Measurements from ENCODE around the gene EGFL7. TPM values are rescaled to one million over a fixed set of nuclear protein-coding genes. Genes with fewer than 3 reads are reported as not detected.

Gene EGFL7
- total RNA-seq, 1 experiment from 2014 or later: 0.08 TPM

DNA sequence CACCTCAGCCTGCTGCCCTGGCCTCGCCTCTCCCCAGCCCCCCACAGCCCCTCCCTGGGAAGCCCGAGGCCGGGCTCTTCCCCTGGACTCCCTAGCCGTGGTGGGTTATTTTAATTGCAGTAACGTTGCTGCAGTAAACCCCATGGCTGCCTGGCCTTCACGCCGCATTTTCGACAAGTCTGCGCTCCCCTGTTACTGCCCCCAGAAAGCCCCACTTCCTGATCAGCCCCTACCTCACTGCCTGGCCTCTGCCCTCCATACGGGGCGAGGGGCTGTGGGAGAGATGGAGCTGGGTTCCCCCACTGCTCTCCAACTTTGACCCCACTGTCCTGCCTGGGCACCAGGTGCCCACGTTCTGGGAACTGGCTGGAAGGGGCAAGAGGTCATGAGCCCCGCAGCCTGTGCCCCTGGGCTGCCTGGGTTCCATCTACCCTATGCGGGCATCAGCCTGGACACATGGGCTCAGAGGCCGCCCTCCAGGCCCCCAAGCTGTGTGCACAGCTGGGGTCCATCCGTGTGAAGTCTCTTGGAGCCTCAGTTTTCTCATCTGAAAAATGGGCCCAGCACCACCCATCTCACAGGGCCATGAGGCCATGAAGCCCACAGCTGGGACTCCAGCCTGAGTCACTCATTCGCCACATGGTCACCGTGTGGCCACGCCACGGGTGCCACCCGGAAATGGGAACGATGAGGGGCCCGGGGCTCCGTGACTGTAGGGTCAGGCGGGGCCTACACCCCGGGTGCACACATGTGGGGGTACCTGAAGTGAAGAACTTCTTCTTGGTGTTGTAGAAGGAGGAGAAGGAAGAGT is 11.5 kb downstream of the EGFL7 start:
- no peak overlapping the region for H3K27ac ChIP-seq
- H3K36me3 ChIP-seq: no peaks in the 10 kb centered on the region
- no peak overlapping the region for H3K4me3 ChIP-seq
- H3K27me3 ChIP-seq (replicated peaks): peaks cover 13% of the 10 kb centered on the region
- DNase-seq (ENCODE audit: low read depth in 1 of 2, low spot score in 2 of 2): no peak
- H3K9me3 ChIP-seq (replicated peaks): no peaks in the 10 kb centered on the region
- no peaks in the 10 kb centered on the region for H3K4me1 ChIP-seq (replicated peaks)

DNA sequence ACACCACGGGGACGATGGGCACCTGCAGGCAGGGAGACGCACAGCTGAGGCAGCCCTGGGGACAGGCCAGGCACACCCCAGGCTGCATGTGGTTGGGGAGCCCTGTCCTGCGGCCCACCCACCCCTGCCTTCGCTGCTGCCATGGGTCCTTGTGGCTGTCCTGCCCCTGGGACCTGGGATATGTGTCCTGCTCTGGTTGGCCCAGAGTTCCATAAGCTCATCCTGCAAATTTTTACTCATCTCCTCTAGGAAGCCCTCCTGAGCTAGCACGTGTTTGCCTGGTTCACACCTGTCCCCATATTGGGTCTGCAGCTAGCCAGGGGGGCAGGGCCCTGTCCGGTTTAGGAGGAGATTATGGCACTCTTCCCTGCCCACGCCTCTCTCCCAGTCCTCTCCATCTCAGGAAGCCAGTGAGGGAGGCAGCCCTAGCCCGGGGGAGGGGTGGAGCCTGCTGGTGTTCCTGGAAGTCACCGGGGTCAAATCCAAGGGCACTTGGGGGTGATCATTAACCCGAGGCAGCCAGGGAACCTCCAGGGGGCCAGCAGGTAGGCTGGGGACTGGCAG is 12.2 kb downstream of the EGFL7 start:
- Histone ChIP-seq H3K9me3 (replicated peaks) (no peaks in the 10 kb centered on the region), H3K27me3 (replicated peaks) (peaks cover 8% of the 10 kb centered on the region), H3K27ac (no peak overlapping the region), H3K4me3 (no peak overlapping the region), H3K4me1 (replicated peaks) (no peaks in the 10 kb centered on the region), H3K36me3 (no peaks in the 10 kb centered on the region)
- DNase-seq (ENCODE audit: low read depth in 1 of 2, low spot score in 2 of 2): no peak

DNA sequence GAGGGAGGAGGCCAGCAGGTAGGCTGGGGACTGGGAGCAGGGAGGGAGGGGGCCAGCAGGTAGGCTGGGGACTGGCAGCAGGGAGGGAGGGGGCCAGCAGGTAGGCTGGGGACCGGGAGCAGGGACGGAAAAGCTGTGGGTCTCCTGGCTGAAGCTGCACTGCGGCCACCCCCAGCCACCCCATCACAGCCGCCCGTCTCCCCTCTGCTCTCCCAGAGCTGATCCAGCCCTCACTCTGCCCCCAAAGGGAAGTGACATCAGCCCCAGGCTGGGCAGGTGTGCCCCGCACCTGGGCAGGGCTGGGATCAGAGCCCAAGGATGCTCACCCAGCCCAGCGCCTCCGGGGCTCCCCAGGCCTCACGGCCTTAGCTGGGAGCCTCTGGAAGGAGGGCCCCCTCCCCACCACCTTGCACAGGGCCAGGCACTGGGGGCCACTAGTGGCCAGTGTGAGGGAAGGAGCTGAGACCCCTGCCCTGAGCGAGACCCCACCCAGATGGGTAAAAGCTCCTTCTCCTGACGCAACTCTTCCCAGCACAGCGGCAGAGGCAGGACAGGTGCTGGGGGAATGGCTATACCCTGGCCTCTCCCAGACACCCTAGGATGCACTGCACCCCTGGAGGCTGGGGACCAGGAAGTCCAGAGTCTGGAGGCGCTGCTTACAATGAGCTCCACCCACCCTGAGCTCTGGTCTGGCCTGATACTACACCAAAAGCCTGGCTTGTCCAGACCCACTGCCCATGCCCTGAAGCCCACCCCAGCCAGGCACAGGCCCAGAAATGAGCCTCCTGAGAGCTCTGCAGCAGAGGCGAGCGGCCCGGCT is 13.0 kb downstream of the EGFL7 start:
- Histone ChIP-seq H3K4me3 (no peak overlapping the region), H3K4me1 (replicated peaks) (no peaks in the 10 kb centered on the region), H3K27ac (no peak overlapping the region), H3K27me3 (replicated peaks) (peaks cover under 1% of the 10 kb centered on the region; the same call in 1 of the 2 replicates), H3K9me3 (replicated peaks) (no peaks in the 10 kb centered on the region), H3K36me3 (no peaks in the 10 kb centered on the region)
- no peak for DNase-seq (ENCODE audit: low read depth in 1 of 2, low spot score in 2 of 2)

DNA sequence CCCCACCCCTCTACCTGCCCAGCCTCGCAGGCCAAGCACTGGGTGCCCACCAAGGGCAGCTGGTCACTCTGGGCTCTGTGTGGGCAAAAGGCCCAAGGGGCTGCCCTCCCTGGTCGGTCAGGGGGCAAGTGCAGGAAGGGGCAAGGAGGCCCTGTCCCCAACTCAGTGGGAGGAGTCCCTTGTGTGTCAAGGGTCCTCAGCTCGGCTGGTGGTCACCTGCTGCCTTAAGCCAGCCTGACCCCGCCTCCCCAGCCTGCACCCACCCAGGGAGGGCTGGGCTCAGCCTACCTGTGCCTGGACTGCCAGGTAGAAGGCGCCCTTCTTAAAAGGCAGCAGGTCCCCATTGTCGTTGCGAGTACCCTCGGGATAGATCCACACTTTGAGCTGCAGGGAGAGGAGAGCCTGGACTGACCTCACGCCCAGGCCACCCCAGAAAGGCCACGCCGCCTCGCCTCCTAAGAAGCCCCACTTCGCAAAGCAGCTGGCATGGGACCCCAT is 13.6 kb downstream of the EGFL7 start:
- H3K4me1 ChIP-seq (replicated peaks): no peaks in the 10 kb centered on the region
- no peak overlapping the region for H3K4me3 ChIP-seq
- no peak overlapping the region for H3K27ac ChIP-seq
- DNase-seq (ENCODE audit: low read depth in 1 of 2, low spot score in 2 of 2): no peak
- H3K9me3 ChIP-seq (replicated peaks): no peaks in the 10 kb centered on the region
- H3K27me3 ChIP-seq (replicated peaks): no peaks in the 10 kb centered on the region
- no peaks in the 10 kb centered on the region for H3K36me3 ChIP-seq

DNA sequence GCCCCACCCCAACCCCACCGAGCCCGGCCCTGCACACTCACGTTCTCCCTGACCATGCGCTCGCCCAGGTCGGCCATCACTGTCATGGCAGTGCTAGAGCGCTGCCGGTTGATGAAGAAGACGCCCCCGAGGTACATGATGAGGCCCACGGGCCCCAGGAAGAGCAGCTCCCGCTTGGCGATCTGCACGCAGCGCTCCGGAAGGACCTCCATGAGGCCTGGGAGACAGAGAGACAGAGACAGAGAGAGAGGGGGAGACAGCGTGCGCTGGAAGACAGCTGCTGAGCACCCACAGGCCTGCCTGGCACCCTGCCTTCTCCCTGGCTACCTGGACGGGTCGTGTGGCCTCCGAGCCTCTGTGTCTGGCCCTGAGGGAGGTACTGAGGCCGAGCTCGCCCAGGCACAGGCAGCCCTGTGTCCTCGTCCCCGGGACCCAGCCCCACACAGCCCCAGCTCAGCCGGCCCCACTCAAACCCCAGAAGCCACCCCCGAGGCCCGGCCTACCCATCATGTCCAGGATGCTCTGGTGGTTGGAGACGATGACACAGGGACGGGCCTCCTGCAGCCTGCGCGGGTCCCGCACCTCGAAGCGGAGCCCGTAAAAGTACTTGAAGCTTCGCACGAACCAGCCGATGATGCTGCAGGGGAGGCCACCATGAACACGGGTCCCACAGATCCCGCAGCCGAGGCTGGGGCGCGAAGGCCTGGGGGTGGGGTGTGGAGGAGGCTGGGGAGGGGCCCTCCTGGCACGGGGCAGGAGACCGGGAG is 14.4 kb downstream of the EGFL7 start:
- no peaks in the 10 kb centered on the region for H3K9me3 ChIP-seq (replicated peaks)
- H3K36me3 ChIP-seq: no peaks in the 10 kb centered on the region
- H3K4me1 ChIP-seq (replicated peaks): no peaks in the 10 kb centered on the region
- H3K27me3 ChIP-seq (replicated peaks): no peaks in the 10 kb centered on the region
- no peak overlapping the region for H3K27ac ChIP-seq
- DNase-seq (ENCODE audit: low read depth in 1 of 2, low spot score in 2 of 2): no peak
- no peak overlapping the region for H3K4me3 ChIP-seq

DNA sequence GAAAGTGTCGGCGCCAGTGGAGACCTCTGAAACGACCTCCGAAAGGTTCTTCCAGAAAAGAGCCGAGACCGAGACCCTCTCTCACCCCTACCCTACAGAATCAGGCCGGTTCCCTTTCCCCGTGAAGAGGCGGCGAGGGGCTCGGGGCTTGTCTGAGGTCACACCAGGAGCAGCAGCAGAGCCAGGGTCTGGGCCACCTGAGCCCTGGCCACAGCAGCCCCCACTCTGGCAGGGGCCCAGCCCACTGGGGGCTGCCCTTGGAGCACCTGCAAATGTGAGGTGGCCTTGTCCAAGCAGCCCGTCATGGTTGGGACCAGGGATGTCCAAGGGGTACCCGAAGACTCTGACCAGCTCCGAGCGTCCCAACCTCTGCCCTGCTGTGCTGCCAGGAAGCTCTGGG is 15.3 kb downstream of the EGFL7 start:
- H3K4me1 ChIP-seq (replicated peaks): no peaks in the 10 kb centered on the region
- H3K36me3 ChIP-seq: no peaks in the 10 kb centered on the region
- no peaks in the 10 kb centered on the region for H3K9me3 ChIP-seq (replicated peaks)
- no peak overlapping the region for H3K27ac ChIP-seq
- H3K27me3 ChIP-seq (replicated peaks): no peaks in the 10 kb centered on the region
- no peak for DNase-seq (ENCODE audit: low read depth in 1 of 2, low spot score in 2 of 2)
- no peak overlapping the region for H3K4me3 ChIP-seq

DNA sequence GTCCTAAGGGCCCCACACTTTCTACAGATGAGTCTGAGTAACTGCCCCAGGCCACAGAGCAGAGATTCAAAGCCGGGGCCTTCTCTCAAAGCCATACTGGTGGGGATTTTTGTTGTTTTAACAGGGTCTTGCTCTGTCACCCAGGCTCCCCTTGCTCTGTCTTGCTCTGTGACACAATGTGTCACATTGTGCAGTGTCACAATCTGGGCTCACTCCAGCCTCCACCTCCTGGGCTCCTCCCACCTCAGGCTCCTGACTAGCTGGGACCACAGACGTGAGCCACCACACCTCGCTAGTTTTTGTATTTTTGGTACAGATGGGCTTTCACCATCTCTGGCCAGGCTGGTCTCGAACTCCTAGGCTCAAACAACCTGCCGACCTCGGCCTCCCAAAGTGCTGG is 15.9 kb downstream of the EGFL7 start:
- Histone ChIP-seq H3K27ac (no peak overlapping the region), H3K9me3 (replicated peaks) (no peaks in the 10 kb centered on the region), H3K36me3 (no peaks in the 10 kb centered on the region), H3K4me3 (no peak overlapping the region), H3K27me3 (replicated peaks) (no peaks in the 10 kb centered on the region), H3K4me1 (replicated peaks) (no peaks in the 10 kb centered on the region)
- DNase-seq (ENCODE audit: low read depth in 1 of 2, low spot score in 2 of 2): no peak

DNA sequence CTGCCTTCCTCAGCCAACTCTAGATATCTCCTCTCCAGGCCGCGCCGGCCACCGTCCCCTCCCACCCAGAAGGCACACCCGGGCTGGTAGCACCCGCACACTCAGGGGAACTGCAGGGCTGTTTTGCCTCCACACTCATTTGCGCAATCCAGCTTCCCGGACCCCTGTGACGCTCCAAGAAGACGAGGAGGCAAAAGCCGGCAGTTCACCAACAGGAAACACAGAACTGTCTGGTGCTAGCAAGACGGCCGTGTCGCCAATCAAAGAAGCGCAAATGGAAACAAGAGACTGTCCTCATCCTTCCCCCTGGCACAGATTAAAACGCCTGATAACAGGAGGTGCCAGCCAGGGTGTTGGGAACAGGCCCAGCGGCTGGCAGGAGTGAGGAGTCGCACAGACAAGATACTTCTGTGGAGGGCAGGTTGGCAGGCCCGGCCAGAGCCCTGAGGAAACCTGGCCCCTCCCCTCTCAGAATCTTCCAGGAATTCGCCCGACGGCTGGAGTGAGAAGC is 16.8 kb downstream of the EGFL7 start:
- no peaks in the 10 kb centered on the region for H3K36me3 ChIP-seq
- no peaks in the 10 kb centered on the region for H3K4me1 ChIP-seq (replicated peaks)
- H3K27ac ChIP-seq: no peak overlapping the region
- no peak overlapping the region for H3K4me3 ChIP-seq
- DNase-seq (ENCODE audit: low read depth in 1 of 2, low spot score in 2 of 2): no peak
- H3K9me3 ChIP-seq (replicated peaks): no peaks in the 10 kb centered on the region
- H3K27me3 ChIP-seq (replicated peaks): no peaks in the 10 kb centered on the region

DNA sequence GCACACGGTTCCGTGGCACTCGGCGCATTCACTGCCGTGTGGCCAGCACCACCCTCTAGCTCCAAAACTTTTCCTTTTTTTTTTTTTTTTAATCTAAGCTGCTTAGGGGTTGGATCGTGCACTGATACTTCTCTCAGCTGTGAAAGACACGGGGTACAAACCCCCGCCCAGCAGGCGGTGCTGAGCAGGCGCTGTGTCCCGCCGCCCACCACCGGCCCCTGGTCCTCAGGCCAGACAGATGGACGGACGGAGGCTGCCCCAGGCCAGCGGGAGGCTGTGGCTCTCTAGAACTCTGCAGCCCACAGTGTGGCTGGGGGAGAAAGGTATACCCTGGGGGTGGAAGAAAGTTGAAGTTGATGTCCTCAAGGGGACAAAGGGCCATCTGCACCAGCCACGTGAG is 18.3 kb downstream of the EGFL7 start:
- no peak for DNase-seq (ENCODE audit: low read depth in 1 of 2, low spot score in 2 of 2)
- Histone ChIP-seq H3K36me3 (no peaks in the 10 kb centered on the region), H3K9me3 (replicated peaks) (no peaks in the 10 kb centered on the region), H3K4me3 (no peak overlapping the region), H3K27me3 (replicated peaks) (no peaks in the 10 kb centered on the region), H3K27ac (no peak overlapping the region), H3K4me1 (replicated peaks) (peaks cover 3% of the 10 kb centered on the region)

DNA sequence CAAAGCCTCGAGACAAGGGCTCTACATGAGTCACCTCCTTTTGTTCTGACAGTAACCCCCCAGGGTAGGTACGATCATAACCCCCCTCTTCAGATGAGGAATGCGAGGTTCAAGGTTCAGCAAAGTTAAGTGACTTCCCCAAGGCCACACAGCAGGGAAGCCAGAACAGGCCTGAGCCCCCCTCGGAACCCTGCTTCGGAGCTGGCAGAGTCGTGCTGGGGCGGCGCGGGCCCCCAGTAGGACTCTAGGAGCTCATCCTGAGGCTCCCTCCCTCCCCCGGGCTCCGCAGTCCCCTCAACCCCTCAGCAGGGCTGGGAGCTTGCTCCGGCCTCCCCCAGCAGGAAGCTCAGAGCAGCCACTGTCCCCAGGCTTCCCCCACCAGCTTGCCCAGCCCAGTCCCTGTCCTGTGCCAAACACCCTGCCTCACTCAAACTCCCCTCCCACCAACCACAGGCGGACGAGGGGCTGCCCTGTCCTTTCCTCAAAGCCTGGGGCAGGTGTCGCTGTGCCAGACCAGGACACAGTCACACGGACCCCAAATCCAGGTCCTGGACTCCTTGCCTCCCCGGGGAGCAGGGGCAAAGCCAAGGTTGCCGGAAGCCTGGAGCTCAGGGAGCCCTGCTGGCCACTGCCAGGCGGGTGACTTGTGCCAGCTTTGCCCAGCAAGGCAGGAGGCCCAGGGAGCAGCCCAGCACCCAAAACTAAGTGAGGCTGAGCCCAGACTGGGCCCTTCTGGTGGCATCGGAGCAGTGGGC is 19.4 kb downstream of the EGFL7 start:
- Histone ChIP-seq H3K4me1 (replicated peaks) (peaks cover 10% of the 10 kb centered on the region), H3K36me3 (0 out of 2 replicates have a peak, but pooled peaks cover 2% of the 10 kb centered on the region), H3K9me3 (replicated peaks) (0 out of 2 replicates have a peak, but pooled peaks cover 3% of the 10 kb centered on the region), H3K27me3 (replicated peaks) (no peaks in the 10 kb centered on the region), H3K4me3 (no peak overlapping the region), H3K27ac (no peak overlapping the region)
- DNase-seq (ENCODE audit: low read depth in 1 of 2, low spot score in 2 of 2): no peak

DNA sequence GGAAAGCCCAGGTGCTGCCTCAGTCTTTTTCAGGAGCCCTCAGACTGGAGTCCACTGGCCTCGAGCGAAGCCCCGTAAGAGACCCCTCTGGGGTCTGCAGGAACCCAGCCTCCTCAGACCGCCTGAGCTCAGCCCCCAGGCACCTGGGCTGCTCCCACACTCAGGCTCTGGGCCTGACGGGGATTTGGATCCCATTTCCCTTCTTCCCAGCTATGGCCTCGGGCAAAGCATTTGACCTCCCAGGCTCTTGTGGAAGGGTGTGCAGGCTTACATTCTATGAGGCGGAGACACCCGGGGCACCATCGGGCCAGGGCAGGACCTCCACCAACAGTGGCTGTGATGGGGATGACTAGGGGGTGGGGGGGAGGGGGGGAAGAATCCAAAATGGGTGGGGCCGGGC is 20.0 kb downstream of the EGFL7 start:
- no peak overlapping the region for H3K4me3 ChIP-seq
- H3K36me3 ChIP-seq: 0 out of 2 replicates have a peak, but pooled peaks cover 2% of the 10 kb centered on the region
- H3K4me1 ChIP-seq (replicated peaks): peaks cover 10% of the 10 kb centered on the region
- H3K9me3 ChIP-seq (replicated peaks): 0 out of 2 replicates have a peak, but pooled peaks cover 3% of the 10 kb centered on the region
- H3K27ac ChIP-seq: no peak overlapping the region
- no peaks in the 10 kb centered on the region for H3K27me3 ChIP-seq (replicated peaks)
- no peak for DNase-seq (ENCODE audit: low read depth in 1 of 2, low spot score in 2 of 2)

DNA sequence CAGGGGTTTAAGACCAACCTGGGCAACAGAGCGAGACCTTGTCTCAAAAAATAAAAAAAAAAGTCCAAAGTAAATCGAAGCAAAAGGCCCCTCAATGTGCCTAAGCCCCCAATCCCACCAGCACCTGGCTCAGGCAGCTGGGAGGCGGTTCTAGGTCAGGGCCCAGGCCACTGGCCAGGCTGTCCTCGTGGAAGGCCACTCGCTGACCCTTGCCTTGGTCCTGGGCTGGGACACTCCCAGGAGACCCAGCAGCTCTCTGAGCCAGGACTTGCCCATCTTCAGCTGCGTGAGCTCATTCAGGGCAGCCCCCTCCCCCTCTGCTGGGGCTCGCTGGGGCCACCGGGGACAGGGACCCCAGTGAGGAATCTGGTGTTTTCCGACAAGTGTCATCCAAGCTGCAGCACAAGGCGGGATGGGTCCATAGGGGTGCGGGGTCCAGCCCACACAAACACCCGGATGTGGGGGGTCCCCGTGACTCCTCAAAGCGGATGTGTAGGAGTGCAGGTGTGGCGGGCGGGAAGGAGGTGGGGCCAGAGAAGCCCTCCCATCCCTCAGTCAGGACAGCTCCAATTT is 20.5 kb downstream of the EGFL7 start:
- no peak for DNase-seq (ENCODE audit: low read depth in 1 of 2, low spot score in 2 of 2)
- Histone ChIP-seq H3K4me1 (replicated peaks) (peaks cover 10% of the 10 kb centered on the region), H3K27ac (no peak overlapping the region), H3K36me3 (0 out of 2 replicates have a peak, but pooled peaks cover 2% of the 10 kb centered on the region), H3K27me3 (replicated peaks) (no peaks in the 10 kb centered on the region), H3K9me3 (replicated peaks) (0 out of 2 replicates have a peak, but pooled peaks cover 3% of the 10 kb centered on the region), H3K4me3 (no peak overlapping the region)

All from SJSA1 (cell line).